Measurements from ENCODE around the gene RAB7B.

The RAB7B gene

GRCh38 chr1:205927676-205928075 lies 75.5 kb downstream of the RAB7B start:
- no peak for DNase-seq (ENCODE audit: low read depth in 2 of 2)
- H3K4me3 ChIP-seq (replicated peaks in 1 of 2; ENCODE audit: low read depth in 2 of 2, low read length in 2 of 2) = no peak overlapping the region
- TF ChIP-seq, protein P1, sequence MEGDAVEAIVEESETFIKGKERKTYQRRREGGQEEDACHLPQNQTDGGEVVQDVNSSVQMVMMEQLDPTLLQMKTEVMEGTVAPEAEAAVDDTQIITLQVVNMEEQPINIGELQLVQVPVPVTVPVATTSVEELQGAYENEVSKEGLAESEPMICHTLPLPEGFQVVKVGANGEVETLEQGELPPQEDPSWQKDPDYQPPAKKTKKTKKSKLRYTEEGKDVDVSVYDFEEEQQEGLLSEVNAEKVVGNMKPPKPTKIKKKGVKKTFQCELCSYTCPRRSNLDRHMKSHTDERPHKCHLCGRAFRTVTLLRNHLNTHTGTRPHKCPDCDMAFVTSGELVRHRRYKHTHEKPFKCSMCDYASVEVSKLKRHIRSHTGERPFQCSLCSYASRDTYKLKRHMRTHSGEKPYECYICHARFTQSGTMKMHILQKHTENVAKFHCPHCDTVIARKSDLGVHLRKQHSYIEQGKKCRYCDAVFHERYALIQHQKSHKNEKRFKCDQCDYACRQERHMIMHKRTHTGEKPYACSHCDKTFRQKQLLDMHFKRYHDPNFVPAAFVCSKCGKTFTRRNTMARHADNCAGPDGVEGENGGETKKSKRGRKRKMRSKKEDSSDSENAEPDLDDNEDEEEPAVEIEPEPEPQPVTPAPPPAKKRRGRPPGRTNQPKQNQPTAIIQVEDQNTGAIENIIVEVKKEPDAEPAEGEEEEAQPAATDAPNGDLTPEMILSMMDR (IDR thresholded peaks at IDR 0.05; ENCODE audit: low read depth, low read length) = no peak

GRCh38 chr1:205927247-205927646 lies 75.9 kb downstream of the RAB7B start:
- no peak for DNase-seq (ENCODE audit: low read depth in 2 of 2)
- H3K4me3 ChIP-seq (replicated peaks in 1 of 2; ENCODE audit: low read depth in 2 of 2, low read length in 2 of 2) = no peak overlapping the region
- TF ChIP-seq, protein P1 (IDR thresholded peaks at IDR 0.05; ENCODE audit: low read depth, low read length) = no peak

All from cardiac fibroblast (primary cell).